CD14-positive monocyte (primary cell): ENCODE results near the gene RAB43. TPM values are rescaled to one million over a fixed set of nuclear protein-coding genes. Genes with fewer than 3 reads are reported as not detected.
A peak's percentile ranks its signal among the peaks of the same experiment; 100 is the strongest.

Source experiments
- DNase-seq, 3 donors: peaks; one replicate each; pipeline ENCODE4 v3.0.0-alpha.2; 2011 to 2022
- H2AFZ ChIP-seq: 2 replicates; pipeline ENCODE4 v1.6.0; 2012; ENCODE audit warnings: mild to moderate bottlenecking, low read depth, low read length, inconsistent platforms; ENCODE audit not compliant: insufficient read depth, poor library complexity, severe bottlenecking
- H3K27ac ChIP-seq, 2 donors: 1 replicate in 1 of 2; 2 replicates in 1 of 2; pipeline ENCODE4 v1.5.1; 2012 to 2013; ENCODE audit warnings: low read length in 2 of 2, control low read depth in 1 of 2, inconsistent platforms in 1 of 2, low read depth in 1 of 2, mild to moderate bottlenecking in 1 of 2
- H3K27me3 ChIP-seq, 2 donors: one replicate each; pipeline versions ENCODE4 v1.6.0 to v1.6.1; 2011 to 2013; ENCODE audit warnings: low read length in 2 of 2; ENCODE audit not compliant: control insufficient read depth in 2 of 2, insufficient read depth in 2 of 2
- H3K36me3 ChIP-seq, 2 donors: replicated peaks in 1 of 2; 1 replicate in 1 of 2; 2 replicates in 1 of 2; pipeline versions ENCODE4 v1.5.1 to v1.6.1; 2012 to 2013; ENCODE audit warnings: low read length in 2 of 2, control low read depth in 1 of 2, inconsistent platforms in 1 of 2, mild to moderate bottlenecking in 1 of 2; ENCODE audit not compliant: insufficient read depth in 2 of 2, control insufficient read depth in 1 of 2
- H3K4me1 ChIP-seq, 2 donors: 1 replicate in 1 of 2; 2 replicates in 1 of 2; pipeline versions ENCODE4 v1.5.1 to v1.6.1; 2012 to 2013; ENCODE audit warnings: low read length in 2 of 2, control low read depth in 1 of 2, inconsistent platforms in 1 of 2, mild to moderate bottlenecking in 1 of 2, moderate library complexity in 1 of 2; ENCODE audit not compliant: insufficient read depth in 2 of 2, control insufficient read depth in 1 of 2
- H3K4me2 ChIP-seq: replicated peaks from 2 replicates; pipeline ENCODE3; 2012; ENCODE audit warnings: low read length, moderate library complexity, mild to moderate bottlenecking; ENCODE audit not compliant: poor library complexity, severe bottlenecking; ENCODE audit errors: extremely low read depth
- H3K4me3 ChIP-seq, 3 experiments: fragments of 200-600 bp in 1 of 3; sonication (generic) in 1 of 3; replicated peaks in 1 of 3; 1 replicate in 2 of 3; 2 replicates in 1 of 3; pipeline ENCODE4 v1.5.1; 2011 to 2013; ENCODE audit warnings: low read length in 3 of 3, mild to moderate bottlenecking in 3 of 3, control low read depth in 2 of 3, low read depth in 2 of 3, inconsistent platforms in 1 of 3, moderate library complexity in 1 of 3
- H3K79me2 ChIP-seq: 2 replicates; pipeline ENCODE4 v1.6.0; 2012; ENCODE audit warnings: mild to moderate bottlenecking, control low read depth, inconsistent platforms, low read length, moderate library complexity; ENCODE audit not compliant: insufficient read depth
- H3K9ac ChIP-seq: 2 replicates; pipeline ENCODE4 v1.6.0; 2017; ENCODE audit warnings: low read length, mild to moderate bottlenecking; ENCODE audit not compliant: insufficient read depth, poor library complexity, severe bottlenecking
- H3K9me3 ChIP-seq, 2 donors: replicated peaks in 1 of 2; 1 replicate in 1 of 2; 2 replicates in 1 of 2; pipeline versions ENCODE4 v1.5.1 to v1.6.1; 2012 to 2013; ENCODE audit warnings: low read length in 2 of 2, control low read depth in 1 of 2; ENCODE audit not compliant: control insufficient read depth in 1 of 2, insufficient read depth in 1 of 2
- H4K20me1 ChIP-seq: 2 replicates; pipeline ENCODE4 v1.6.0; 2012; ENCODE audit warnings: mild to moderate bottlenecking, low read length, control low read depth, moderate library complexity; ENCODE audit not compliant: insufficient read depth
- H3K27ac Mint-ChIP-seq, 7 donors: one replicate each; pipeline ENCODE4 v1.8.0; 2020; ENCODE audit warnings: mild to moderate bottlenecking in 7 of 7, mixed read lengths in 7 of 7, moderate library complexity in 6 of 7, inconsistent platforms in 2 of 7
- H3K27me3 Mint-ChIP-seq, 3 donors: one replicate each; pipeline ENCODE4 v1.8.0; 2021 to 2022; ENCODE audit warnings: low read depth in 3 of 3, mild to moderate bottlenecking in 3 of 3, mixed read lengths in 3 of 3, moderate library complexity in 3 of 3, inconsistent platforms in 1 of 3
- H3K36me3 Mint-ChIP-seq, 2 donors: one replicate each; pipeline ENCODE4 v1.8.0; 2020; ENCODE audit warnings: mixed read lengths in 2 of 2, inconsistent platforms in 1 of 2, mild to moderate bottlenecking in 1 of 2
- H3K4me1 Mint-ChIP-seq: one replicate; pipeline ENCODE4 v1.8.0; 2020; ENCODE audit warnings: mild to moderate bottlenecking, mixed read lengths
- H3K4me3 Mint-ChIP-seq, 2 donors: one replicate each; pipeline ENCODE4 v1.8.0; 2020; ENCODE audit warnings: mild to moderate bottlenecking in 2 of 2, mixed read lengths in 2 of 2, moderate library complexity in 1 of 2
- H3K9me3 Mint-ChIP-seq, 7 donors: one replicate each; pipeline ENCODE4 v1.8.0; 2020 to 2022; ENCODE audit warnings: mixed read lengths in 7 of 7, mild to moderate bottlenecking in 6 of 7, moderate library complexity in 6 of 7, inconsistent platforms in 2 of 7
- WGBS: methylation state at CpG from one replicate; pipeline ENCODE4 v1.1.5; 2013; ENCODE audit warnings: missing lambda C conversion rate; ENCODE audit not compliant: insufficient coverage; 5-methylcytosine and 5-hydroxymethylcytosine counted together
- intact Hi-C, 2 donors: fragments of 100-400 bp; cut with micrococcal nuclease; formaldehyde crosslinking; loops; one replicate each; pipeline versions ENCODE4 v1.15.0 to v1.15.1; 2023
- polyA plus RNA-seq, 3 donors: library from polyadenylated mRNA; depleted of rRNA in 1 of 3; unstranded in 2 of 3; stranded (reverse) in 1 of 3; fragments of 300-500 nt in 2 of 3; fragments of >200 nt in 1 of 3; fragmentation: Illumina TruSeq in 2 of 3; gene quantifications; 1 replicate in 2 of 3; 2 replicates in 1 of 3; pipeline ENCODE4 v1.2.3, GENCODE V29; 2012 to 2021
- TF ChIP-seq, protein P1 (sequence below): fragments of 200-600 bp; IDR thresholded peaks from one replicate; pipeline ENCODE4 v1.8.0; 2022; ENCODE audit warnings: antibody characterized with exemption, mild to moderate bottlenecking

The RAB43 gene
- polyA plus RNA-seq, 3 donors = 7.1 to 15.5 (median 8.5) TPM

- Mint-ChIP-seq H3K36me3 (peaks cover 85 to 99% of the 10 kb centered on the region in 2 donors), H3K4me1 (peaks cover 3% of the 10 kb centered on the region), H3K27me3 (peaks cover 2 to 8% (median 5%) of the 10 kb centered on the region in 3 donors), H3K4me3 (no peak overlapping the region), H3K27ac (peak overlapping the region in 2 of 7 donors; percentile 3 to 74), H3K9me3 (peaks cover 0 to 2% (median 0%) of the 10 kb centered on the region in 7 donors)
- Histone ChIP-seq H3K9ac (no peak overlapping the region), H3K9me3 (no peaks in the 10 kb centered on the region), H3K4me2 (no peak overlapping the region), H3K36me3 (peaks cover 78 to 97% of the 10 kb centered on the region in 2 donors), H3K4me3 (no peak overlapping the region), H3K79me2 (no peaks in the 10 kb centered on the region), H3K27ac (no peak overlapping the region), H3K4me1 (no peaks in the 10 kb centered on the region), H2AFZ (no peak overlapping the region), H3K27me3 (no peaks in the 10 kb centered on the region), H4K20me1 (peaks cover 5% of the 10 kb centered on the region)
- DNase-seq = no peak
- TF ChIP-seq, protein P1, sequence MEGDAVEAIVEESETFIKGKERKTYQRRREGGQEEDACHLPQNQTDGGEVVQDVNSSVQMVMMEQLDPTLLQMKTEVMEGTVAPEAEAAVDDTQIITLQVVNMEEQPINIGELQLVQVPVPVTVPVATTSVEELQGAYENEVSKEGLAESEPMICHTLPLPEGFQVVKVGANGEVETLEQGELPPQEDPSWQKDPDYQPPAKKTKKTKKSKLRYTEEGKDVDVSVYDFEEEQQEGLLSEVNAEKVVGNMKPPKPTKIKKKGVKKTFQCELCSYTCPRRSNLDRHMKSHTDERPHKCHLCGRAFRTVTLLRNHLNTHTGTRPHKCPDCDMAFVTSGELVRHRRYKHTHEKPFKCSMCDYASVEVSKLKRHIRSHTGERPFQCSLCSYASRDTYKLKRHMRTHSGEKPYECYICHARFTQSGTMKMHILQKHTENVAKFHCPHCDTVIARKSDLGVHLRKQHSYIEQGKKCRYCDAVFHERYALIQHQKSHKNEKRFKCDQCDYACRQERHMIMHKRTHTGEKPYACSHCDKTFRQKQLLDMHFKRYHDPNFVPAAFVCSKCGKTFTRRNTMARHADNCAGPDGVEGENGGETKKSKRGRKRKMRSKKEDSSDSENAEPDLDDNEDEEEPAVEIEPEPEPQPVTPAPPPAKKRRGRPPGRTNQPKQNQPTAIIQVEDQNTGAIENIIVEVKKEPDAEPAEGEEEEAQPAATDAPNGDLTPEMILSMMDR = no peak
- intact Hi-C loops = no loop called here
- WGBS = 81% methylated on average over 4 of the region's 5 CpGs
Observed at GRCh38 chr3:129132097-129132866, 10.7 kb upstream of the RAB43 start.

GRCh38 chr3:129131465-129132088, 10.0 kb upstream of the RAB43 start:
- Mint-ChIP-seq H3K4me1 (peaks cover 6% of the 10 kb centered on the region), H3K27me3 (peaks cover 2 to 9% (median 9%) of the 10 kb centered on the region in 3 donors), H3K36me3 (peaks cover 88 to 99% of the 10 kb centered on the region in 2 donors), H3K4me3 (no peak overlapping the region), H3K9me3 (peaks cover 0 to 2% (median 0%) of the 10 kb centered on the region in 7 donors), H3K27ac (no peak overlapping the region)
- Histone ChIP-seq H3K9me3 (no peaks in the 10 kb centered on the region), H3K27me3 (no peaks in the 10 kb centered on the region), H3K9ac (no peak overlapping the region), H3K36me3 (peaks cover 74 to 99% of the 10 kb centered on the region in 2 donors), H4K20me1 (peaks cover 12% of the 10 kb centered on the region), H3K4me3 (no peak overlapping the region), H3K27ac (no peak overlapping the region), H3K4me1 (no peaks in the 10 kb centered on the region), H2AFZ (no peak overlapping the region), H3K4me2 (no peak overlapping the region), H3K79me2 (no peaks in the 10 kb centered on the region)
- intact Hi-C loops = no loop called here
- 100% methylated on average over 2 of the region's 2 CpGs for WGBS
- TF ChIP-seq, protein P1 = no peak
- DNase-seq = no peak
